ENCODE measurements around the gene NPPC.

DNA sequence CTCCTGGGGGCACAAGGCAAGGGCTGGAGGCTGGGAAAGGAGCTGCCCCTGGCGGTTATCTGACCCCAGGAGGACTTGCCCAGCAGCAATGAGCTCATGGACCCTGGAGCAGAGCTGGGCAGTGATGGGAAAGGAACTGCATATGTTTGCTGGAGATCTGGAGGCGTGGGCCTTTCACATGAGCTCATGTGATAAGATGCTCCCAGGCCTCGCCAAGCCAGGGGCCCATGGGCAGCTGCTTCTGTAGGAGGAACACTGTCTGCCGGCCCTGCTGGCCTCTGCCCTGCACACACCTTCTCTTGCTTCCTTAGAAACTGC is 9.0 kb upstream of the NPPC start:
- TF ChIP-seq PATZ1 (CRISPR knock-in tag; IDR thresholded peaks at IDR 0.05; ENCODE audit: borderline replicate concordance): no peak
- TF ChIP-seq TOX (CRISPR knock-in tag; IDR thresholded peaks at IDR 0.05; ENCODE audit: borderline replicate concordance): no peak
- TF ChIP-seq POU6F1 (CRISPR knock-in tag; IDR thresholded peaks at IDR 0.05; ENCODE audit: borderline replicate concordance, low read depth): no peak
- no peak for TF ChIP-seq CREB5 (CRISPR knock-in tag; IDR thresholded peaks at IDR 0.05; ENCODE audit: low read depth)
- TF ChIP-seq ARNTL (CRISPR knock-in tag; IDR thresholded peaks at IDR 0.05; ENCODE audit: borderline replicate concordance, low read depth): no peak
- TF ChIP-seq BACH2 (CRISPR knock-in tag; IDR thresholded peaks at IDR 0.05; ENCODE audit: borderline replicate concordance): no peak
- TF ChIP-seq RARB (CRISPR knock-in tag; IDR thresholded peaks at IDR 0.05): no peak
- TF ChIP-seq GLIS3 (CRISPR knock-in tag; IDR thresholded peaks at IDR 0.05): no peak

Measured in SK-N-SH treated with all-trans-retinoic acid at 6 μM for 48 hours (cell line).